Astrocyte (in vitro differentiated cells and primary cell): ENCODE results near the gene LINGO3.

Experiments
- CTCF ChIP-seq: IDR thresholded peaks from 2 replicates; pipeline ENCODE4 v1.5.1; 2011; ENCODE audit warnings: low read depth, mild to moderate bottlenecking, inconsistent platforms, low read length, moderate library complexity; ENCODE audit not compliant: insufficient read depth
- EZH2 ChIP-seq: IDR thresholded peaks from 2 replicates; pipeline ENCODE4 v1.6.1; 2012; ENCODE audit warnings: mild to moderate bottlenecking, low read length, inconsistent platforms; ENCODE audit not compliant: insufficient read depth

- TF ChIP-seq CTCF (no peak), EZH2 (no peak)
Observed at GRCh38 chr19:2334986-2335846, 27.3 kb upstream of the LINGO3 start.
